Inferior parietal cortex (tissue), 1 donor: Measurements from ENCODE around the gene TRAF5.

Source experiments
- DNase-seq: peaks from one replicate; pipeline ENCODE4 v3.0.0-alpha.2; 2016; ENCODE audit errors: extremely low spot score

TRAF5 gene

DNA sequence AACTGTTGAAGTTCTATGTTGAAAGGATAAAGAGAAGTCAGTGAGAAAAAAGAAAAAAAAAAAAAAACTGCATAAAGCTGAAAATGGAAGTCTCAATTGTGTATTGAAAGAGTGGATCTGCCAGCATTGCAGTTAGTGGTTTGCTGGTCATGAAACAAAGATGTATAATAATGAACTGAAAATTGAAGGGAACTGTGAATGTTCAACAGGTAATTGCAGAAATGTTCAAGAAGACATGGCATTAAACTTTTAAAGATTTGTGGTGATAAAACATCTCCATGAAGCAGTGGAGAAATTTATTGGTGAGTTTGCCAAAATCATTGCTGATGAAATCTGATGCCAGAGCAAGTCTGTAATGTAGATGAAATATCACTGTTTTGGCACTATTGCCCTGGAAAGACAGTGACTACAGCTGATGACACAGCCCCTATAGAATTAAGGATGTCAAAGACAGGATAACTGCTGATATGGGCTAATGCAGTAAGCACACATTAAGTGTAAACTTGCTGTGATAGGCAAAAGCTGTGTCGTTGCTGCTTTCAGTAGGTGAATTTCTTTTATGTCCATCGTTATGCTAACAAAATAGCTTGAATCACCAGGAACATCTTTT lies 94.3 kb downstream of the TRAF5 start:
- DNase-seq, result no peak

- no peak for DNase-seq
Measured at GRCh38 chr1:211424018-211424417, 97.4 kb downstream of the TRAF5 start.
